HG02840 (cell line): ENCODE results near the gene LENEP.

Experiments
- ATAC-seq: cut with Tn5 transposase; IDR thresholded peaks from one replicate; pipeline ENCODE4 v1.9.1; 2021; ENCODE audit warnings: mild to moderate bottlenecking, moderate library complexity, moderate number of reproducible peaks; ENCODE audit not compliant: unreplicated experiment, low FRiP score

LENEP gene

DNA sequence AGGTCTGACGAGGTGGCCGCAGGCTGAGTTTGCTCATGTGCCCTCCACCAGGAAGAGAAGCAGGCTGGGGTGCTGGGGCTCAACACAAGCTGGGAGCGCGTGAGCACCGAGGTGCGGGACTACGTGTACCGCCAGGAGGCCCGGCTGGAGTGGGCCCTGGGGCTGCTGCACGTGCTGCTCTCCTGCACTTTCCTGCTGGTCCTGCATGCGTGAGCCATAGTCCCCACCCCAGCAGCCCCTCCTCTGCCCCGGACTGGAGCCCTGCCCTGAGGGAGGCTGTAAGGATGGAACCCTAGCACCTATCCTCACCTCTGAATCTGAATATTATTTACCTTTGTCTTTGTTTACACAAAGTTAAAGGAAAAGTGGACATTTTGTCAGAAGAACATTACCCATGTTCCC, 49.9 kb downstream of the LENEP start:
- ATAC-seq: no peak

GRCh38 chr1:155043793-155044192, 50.4 kb downstream of the LENEP start:
- no peak for ATAC-seq
